HG02763 (cell line): Measurements from ENCODE around the gene MLF2.
"Not testable (repeated sequence)": the region's sequence is repeated elsewhere in the genome, so short reads cannot be mapped to it uniquely, and the experiment has no call there.

Experiments used
- ATAC-seq: cut with Tn5 transposase; IDR thresholded peaks from one replicate; pipeline ENCODE4 v1.9.1; 2021; ENCODE audit warnings: mild to moderate bottlenecking, moderate library complexity; ENCODE audit not compliant: unreplicated experiment

Gene MLF2

GRCh38 chr12:6735448-6736191 is 17.3 kb downstream of the MLF2 start:
- no peak for ATAC-seq

- ATAC-seq: no peak
These were observed 18.2 kb downstream of the MLF2 start for GRCh38 chr12:6734506-6735387.

GRCh38 chr12:6730169-6730568 is 22.8 kb downstream of the MLF2 start:
- ATAC-seq: no peak

GRCh38 chr12:6729186-6729585 is 23.8 kb downstream of the MLF2 start:
- no peak for ATAC-seq

- no peak for ATAC-seq
These were observed 27.6 kb downstream of the MLF2 start for GRCh38 chr12:6725350-6725749.

- peak; percentile 5 for ATAC-seq
These were observed 28.5 kb downstream of the MLF2 start for GRCh38 chr12:6724409-6724797.

- ATAC-seq: peak; percentile 95
These were observed 29.1 kb downstream of the MLF2 start, which contains the start of gene COPS7A for GRCh38 chr12:6723607-6724408. Gene COPS7A (plus strand): TSS chr12:6724046. CDS start chr12:6724657, 611 bp downstream.

GRCh38 chr12:6722863-6723262 is 30.1 kb downstream of the MLF2 start:
- ATAC-seq: no peak

- no peak for ATAC-seq
These were observed 36.0 kb downstream of the MLF2 start for GRCh38 chr12:6716874-6717437.

GRCh38 chr12:6716031-6716873 is 36.7 kb downstream of the MLF2 start:
- ATAC-seq: not testable (repeated sequence)

GRCh38 chr12:6708960-6709394 is 44.0 kb downstream of the MLF2 start:
- no peak for ATAC-seq

GRCh38 chr12:6708351-6708750 is 44.6 kb downstream of the MLF2 start:
- ATAC-seq: not testable (repeated sequence)

- no peak for ATAC-seq
These were observed 49.3 kb downstream of the MLF2 start for GRCh38 chr12:6703631-6704030.

- ATAC-seq: no peak
These were observed 51.7 kb downstream of the MLF2 start for GRCh38 chr12:6701078-6701768.

GRCh38 chr12:6700646-6701051 is 52.3 kb downstream of the MLF2 start, which contains the start of gene PIANP:
Gene PIANP (minus strand): TSS chr12:6700815. CDS start chr12:6698061, 2,754 bp downstream.
- ATAC-seq: no peak

- ATAC-seq: no peak
These were observed 52.8 kb downstream of the MLF2 start for GRCh38 chr12:6699989-6700645.

GRCh38 chr12:6699259-6699988 is 53.5 kb downstream of the MLF2 start:
- ATAC-seq: no peak
